GM19397 (cell line): ENCODE data around the gene CSPG4.
"Not testable (repeated sequence)": the region's sequence is repeated elsewhere in the genome, so short reads cannot be mapped to it uniquely, and the experiment has no call there.

Experiments used
- ATAC-seq: cut with Tn5 transposase; IDR thresholded peaks from one replicate; pipeline ENCODE4 v1.9.1; 2021; ENCODE audit warnings: mild to moderate bottlenecking, moderate library complexity; ENCODE audit not compliant: unreplicated experiment

Gene CSPG4

DNA sequence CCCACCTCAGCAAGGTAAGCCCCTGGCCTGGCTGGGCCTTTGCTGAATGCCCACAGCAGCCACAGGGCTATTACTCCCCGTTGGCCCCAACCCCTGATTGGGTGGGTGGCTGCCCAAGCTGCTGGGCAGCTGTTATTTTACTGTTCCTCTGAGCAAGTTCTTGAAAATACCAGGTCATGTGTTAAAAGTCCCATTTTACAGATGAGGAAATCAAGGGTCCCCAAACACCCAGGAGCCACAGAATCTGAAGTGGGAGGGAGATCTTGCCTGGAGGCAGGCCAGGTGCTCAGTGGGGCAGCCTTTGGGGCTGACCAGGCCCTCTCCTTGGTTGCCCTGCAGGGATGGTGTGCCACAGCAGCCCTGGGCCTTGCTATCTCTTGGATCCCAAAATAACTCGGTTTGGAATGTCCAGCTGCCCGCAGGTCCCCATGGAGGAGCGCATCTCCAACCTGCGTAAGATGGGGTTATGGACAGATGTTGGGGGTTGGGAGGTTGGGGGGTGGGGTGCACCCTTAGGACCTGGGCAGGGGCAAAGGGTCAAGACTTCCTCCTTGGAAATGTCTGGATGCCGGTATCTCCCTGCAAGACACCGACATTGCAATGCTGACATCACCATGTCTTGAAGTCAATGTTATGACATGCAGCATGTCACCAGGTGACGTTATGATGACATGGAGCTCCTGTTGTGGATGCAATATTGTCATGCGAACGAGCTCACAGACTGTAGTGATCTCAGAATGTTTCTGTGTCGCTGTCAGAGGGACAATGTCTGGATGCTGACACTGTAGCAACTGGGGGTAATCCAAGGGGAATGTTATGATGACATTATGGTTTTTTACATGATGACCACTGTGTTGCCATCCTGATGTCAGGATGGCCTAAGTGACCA, 13.3 kb upstream of the CSPG4 start:
- no peak for ATAC-seq

DNA sequence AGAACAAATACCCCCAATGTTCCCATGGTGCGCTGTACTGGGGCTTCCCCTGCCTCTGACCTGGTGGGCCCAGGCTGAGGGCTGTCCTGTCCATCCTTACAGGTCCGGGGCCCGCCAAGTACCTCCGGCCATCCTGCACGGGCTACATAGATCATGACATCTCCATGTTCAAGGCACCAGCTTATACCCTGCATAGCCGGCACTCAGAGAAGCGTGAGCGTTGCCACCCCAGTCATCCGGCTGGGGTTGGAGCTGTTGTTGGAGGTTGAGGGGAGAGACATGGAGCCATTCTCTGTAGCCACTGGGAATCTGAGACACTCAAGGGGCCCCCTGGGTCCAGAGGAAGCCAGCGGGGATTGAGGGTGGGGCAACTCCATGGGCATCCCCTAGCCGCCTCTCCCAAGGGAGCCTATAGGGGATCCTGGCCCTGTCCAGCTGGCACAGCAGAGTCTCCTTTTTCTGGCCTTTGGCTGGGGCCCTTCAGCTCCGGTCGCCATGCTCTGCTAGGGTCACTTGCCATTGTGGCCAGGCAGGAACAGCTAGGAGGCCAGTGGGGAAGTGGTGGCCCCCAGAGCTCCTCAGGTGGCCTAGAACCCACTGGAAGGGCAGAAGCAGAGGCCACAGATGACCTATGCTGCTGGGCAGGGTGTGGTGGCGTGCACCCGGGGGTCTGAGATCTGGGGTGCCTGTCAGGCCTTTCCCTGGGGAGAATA, 12.5 kb upstream of the CSPG4 start:
- no peak for ATAC-seq

DNA sequence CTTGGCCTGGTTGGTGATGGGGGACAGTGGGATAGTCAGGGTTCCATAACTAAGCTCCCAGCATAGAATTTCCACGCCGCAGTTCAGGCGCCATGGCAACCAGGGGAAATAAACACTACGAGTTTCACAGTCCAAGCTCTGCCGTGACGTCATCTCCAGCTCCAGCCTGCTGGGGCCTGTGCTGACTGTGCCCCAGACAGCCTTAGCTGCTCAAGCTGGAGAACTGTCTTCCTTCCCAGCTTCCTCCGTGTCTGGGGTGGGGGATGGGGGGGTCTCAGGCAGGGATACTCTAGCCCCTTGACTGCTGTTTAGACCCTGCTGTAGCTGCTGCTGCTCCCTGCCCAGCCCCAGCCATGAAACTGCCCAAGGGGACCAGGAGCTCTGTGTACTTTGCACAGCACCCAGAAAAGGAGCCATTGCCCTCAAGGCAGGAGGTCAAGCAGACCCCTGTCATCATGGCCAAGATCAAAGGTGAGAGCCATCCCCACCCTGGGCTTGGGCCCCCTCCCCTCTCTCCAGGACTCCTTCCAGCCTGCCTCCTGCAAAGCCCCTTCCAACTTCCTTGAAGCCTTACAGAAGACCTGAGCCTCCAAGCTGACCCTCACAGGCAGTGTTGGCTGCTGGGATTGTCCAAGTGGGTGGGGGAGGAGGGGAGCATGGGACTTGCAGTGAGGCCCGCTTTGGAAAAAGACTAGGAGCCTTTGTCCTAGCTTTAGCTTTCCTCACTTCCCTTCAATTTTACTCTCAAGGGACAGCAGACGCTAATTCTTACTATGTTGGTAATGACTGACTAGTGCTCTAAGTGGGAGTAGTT, 11.4 kb upstream of the CSPG4 start:
- no peak for ATAC-seq

DNA sequence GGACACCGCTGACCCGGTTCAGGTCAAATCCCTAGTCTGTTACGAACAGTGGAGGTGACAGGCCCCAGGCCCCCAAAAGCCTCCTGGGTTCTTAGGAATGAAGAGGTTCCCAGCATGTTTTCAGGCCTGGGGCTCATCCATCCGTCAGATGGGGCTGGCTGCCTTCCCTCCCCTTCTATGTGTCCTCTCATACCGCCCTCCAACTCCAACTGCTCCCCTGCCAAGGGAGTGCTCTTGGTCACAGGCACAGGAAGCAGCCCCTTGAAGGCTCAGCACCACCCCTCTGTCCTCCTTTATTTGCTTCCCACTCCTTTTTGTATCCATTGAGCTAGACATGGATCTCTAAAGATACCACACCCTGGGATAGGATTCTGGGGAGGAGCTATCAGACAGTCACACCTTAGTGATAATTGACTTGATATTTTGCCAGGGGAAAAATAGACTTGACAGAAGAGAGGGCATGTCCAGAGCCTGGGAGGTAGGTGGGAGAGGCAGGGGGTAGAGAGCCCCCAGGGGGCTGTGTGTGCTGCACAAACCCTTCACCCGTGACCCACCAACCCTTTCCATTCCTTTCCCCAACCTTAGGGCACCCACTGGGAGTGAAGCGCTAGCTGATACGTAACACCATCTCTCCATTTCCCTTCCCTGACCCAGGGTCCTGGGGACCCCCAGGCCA, 10.7 kb upstream of the CSPG4 start:
- no peak for ATAC-seq

DNA sequence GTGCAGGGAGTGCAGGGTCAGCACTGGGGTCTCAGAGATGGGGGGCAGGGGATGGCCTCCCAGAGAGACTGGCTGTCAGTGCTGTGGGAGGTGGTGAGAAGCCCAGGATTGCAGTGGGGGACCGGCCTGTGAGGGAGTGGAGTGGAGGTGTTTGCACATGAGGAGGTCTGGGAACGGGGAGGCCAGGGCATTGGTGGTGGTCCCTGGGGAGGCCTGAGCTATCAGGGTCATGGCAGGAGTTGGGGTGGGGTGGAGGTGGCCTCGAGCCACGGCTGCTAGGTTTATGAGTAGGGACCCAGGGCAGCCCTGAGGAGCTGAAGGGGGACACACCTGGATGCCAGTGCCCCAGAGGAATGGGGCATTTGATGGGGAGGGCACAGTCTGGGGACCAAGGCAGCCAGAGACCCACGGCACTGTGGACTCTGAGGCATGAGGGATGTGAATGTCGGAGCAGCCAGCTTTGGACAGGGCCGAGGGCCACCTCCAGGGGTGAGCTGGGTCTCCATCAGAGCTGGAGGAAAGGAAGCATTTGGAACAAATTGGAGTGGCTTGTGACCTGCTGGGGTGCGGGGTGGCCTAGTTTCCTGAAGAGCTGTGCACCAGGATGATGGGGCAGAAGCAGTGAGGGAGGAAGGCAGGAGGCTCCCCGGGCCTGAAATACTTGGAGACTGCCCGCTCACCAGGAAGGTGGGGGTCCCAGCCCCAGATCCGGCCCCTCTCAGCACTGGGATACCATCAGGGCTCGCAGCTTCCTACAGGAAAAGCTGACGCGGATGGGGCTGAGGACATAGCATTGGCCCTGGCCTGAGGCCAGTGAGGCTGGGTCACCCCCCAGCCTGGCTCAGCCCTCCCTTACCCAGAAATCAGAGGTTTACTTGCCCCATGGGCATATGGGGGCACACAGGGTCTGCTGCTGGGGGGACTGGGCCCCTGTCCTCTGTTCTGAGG, 9.5 kb upstream of the CSPG4 start:
- ATAC-seq: no peak

DNA sequence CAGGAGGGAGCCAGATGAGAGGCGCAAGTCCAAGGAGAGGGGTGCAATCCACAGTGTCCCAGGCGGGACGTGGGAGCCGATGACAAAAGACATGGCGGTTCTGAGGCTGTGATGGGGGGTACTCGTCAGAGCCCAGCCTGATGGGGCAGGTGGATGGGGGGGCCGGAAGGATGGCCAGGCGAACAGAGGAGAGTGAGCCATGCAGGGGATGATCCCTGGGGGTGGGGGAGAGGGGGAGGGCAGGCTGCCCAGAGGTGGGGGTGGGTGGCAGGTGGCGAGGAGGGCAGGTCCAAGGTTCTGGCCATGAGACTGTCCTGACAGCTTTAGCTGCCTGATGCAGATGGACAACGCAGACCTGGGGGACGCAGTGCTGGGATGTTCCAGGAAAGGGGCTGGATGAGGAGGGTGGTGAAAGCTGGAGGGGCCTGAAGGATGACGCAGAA, 8.9 kb upstream of the CSPG4 start:
- no peak for ATAC-seq

DNA sequence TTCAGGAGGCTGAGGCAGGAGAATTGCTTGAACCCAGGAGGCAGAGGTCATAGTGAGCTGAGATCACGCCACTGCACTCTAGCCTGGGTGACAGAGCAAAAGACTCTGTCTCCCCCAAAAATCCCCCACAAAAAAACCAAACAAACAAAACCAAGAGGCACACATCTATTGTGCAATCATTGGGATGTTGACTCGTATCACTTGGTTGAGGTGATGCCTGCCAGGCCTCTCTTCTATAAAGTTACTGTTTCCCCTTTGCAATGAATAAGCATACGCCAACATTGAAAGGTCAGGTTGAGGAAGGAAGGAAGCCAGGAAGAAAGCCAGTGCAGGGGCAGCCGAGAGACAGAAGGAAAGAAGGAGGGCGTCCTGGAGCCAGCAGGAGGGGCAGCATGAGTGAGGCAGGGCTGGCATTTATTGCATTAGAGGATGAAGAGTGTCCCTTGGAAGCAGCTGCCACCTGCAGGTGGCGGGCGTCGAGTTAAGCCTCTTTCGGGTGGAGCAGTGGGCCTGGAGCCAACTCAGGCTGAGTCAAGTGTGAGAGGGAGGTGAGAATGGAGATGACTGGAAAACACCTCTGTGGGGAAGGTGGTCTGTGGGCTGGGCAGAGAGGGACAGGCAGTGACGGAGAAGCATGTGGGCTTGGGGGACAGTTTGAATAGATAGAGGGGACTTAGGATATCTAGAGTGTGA, 8.3 kb upstream of the CSPG4 start:
- no peak for ATAC-seq

DNA sequence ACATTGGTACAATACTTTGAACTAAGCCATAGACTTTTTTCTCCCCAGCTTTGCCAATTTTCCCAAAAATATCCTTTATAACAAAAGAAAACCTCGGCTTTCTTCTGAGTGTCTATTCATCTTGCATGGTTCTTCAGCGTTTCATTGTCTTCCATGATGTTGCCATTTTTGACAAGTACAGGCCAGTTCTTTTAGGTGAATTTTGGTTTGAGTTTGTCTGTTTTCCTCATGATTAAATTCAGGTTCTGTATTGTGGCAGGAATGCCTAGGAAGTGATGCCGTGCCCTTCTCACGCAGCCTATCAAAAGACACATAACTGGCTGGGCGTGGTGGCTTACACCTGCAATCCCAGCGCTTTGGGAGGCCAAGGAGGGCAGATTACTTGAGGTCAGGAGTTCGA, 7.6 kb upstream of the CSPG4 start:
- no peak for ATAC-seq

DNA sequence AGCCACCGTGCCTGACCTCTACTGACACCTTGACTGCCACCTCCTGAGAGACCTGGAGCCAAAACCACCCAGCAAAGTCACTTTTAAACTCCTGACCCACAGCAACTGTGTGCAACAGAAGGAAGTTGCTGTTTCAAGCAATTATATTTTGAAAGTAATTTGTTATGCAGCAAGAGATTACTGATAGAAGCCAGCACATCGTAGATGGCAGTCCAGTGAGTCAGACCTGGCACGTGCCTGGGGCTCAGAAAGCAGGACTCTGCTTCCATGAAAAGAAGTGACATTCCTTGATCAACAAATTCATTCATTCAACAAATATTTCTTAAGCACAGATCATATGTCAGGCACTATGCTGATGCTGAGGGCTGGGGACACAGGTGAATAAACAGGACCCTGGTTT, 5.7 kb upstream of the CSPG4 start:
- ATAC-seq: no peak

DNA sequence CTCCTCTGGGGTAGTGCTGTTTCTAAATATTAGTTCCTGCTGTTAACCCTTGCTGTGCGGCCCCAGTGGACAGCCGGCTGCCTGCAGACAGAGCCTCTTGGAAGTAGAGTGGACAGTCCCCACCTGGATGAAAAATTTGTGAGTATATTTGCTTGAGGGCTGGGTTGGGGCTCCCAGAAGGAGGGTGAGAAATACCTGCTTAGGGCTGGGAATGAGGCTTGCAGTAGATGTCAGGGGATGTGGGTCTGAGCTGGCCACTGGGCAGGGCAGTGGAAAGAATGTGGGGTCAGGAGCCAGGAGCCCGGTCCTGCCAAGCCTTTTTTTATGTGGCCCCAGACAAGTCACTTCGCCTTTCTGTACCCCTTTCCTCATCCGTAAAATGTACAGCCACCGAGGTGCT, 4.4 kb upstream of the CSPG4 start:
- ATAC-seq: not testable (repeated sequence)

DNA sequence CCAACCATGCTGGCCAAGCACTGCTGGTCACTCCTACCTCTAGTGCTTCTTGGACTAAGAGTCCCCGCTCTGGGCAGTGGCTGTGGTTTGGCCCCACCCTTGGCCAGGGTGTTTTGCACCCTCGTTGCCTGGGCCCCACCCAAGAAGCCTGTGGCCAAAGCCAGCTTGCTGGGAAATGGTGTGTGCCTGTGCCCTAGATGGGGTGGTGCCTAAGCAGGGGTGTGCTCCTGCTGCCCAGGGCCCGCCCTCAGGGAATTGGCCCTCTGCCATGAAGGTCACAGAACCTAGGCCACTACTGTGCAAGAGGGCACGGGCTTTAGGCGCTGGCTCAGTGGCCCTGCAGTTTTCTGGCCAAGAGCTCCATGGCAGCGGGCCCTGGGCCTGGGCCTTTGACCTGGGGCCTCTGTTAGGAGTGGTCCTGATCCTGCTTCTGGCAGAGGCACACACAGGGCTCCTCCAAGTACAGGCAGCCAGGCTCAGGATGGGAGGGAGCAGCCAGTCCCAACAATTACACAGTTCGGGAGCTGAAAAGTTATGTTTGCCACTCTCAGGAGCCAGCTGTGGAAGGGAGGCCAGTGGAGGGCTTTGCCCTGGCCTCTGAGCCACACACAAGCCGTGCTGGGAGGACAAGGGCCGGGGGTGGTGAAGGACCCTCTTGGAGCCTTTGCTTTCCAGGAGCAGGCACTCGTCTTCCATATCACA, 3.8 kb upstream of the CSPG4 start:
- not testable (repeated sequence) for ATAC-seq

DNA sequence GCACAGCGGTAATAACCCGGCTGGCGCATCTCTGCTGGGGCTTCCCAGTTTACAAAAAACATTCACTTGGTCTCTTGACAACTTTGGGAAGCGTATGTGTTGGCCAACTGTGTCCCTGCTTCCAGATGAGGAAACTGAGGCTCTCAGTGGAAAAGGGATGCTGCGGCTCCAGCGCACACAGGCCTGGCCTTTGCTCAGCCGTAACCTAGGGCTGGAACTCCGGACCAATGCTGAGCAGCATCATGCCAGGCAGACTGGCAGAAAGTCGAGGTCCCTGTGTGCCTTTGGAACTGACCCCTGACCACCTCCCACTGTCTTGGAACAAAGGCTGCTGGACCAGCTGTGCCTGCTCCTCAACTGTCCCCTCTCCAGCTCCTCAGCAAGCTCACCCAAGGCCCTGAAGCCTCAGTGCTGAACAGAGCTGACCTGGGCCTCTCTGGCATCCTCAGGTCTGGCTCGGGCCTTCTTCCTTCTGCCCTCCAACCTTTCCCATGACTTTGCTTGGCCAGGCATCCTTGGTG, 2.7 kb upstream of the CSPG4 start:
- ATAC-seq: not testable (repeated sequence)

DNA sequence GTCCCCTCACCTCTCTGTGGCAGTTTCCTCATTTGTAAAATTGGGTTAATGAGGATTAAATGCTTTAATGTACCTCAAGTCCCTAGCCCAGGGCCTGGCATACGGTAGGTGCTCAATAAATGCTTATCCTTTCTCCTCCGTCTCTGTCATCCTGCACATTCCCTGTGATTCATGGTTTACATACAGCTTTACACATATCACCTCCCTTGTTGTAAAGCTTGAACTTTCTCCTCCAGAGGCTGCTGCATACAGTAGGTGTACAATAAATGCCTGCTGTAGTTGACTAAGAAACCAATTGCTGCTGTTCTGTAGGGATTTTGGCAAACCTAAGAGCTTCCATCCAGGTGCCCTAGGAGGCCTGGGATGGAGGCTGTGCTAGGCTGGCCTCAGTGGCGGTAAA, 1.5 kb upstream of the CSPG4 start:
- ATAC-seq: no peak

DNA sequence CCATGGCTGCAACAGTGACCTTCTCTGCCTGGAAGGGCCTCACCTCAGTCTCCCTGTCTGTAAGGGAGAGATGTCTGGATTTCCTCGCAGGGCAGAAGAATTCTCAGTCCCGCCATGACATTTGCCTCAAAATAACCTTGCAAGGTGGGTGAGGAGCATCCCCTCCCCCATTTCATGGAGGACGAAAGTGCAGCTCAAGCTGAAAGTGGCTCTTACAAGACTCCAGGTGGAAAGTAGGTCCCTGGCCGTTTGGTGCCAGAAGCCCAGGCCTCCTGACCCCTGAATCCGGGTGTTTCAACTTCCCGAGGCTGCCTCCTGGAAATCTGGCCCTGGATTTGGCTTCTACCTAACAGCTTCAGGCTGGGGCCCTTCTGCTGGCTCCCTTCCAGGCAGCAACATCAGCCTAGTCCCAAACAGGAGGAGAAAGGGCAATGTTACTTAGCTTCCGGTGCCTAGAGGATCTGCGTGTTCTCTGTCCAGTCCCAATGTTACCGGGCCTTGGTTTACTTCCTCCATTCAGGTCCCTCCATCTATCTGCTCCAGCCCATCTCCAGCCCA, 769 bp upstream of the CSPG4 start:
- no peak for ATAC-seq

DNA sequence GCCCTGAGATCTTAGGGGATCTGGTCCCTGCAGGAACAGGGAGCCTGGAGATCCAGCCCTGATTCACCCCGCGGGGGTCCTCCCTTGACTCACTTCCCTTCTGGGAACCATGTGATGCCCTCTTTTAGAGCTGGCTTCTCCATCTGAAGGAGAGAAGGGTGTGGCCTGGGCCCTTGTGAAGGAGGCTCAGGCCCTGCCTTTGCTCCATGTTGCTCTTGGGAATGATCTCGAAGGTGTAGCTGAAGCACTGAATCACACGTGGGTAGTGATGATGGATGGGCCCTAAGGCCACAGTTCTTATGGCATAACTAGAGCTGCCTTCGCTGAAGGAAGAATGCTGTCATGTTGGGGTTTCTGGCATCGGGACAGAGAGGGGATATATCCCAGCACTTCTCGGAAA, 1.2 kb downstream of the CSPG4 start:
- ATAC-seq: not testable (repeated sequence)

DNA sequence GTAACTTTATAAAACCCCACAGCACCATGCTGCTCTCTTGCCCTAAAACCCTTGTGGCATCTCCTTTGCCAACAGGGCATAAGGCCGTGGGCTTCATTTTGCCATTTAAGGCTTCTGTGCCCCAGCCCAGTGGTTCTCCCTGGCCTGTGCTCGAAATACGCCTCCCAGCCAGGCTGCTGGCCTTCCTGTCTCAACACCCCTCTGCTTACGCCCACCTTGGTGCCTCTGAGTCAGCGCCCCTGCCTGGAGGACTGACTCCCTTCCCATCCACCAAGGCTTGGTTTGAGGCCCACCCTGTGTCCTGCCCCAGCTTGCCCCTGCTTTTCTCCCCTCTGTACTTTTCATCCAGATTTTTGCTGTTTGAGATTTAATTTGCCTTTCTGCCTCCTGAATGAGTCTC, 1.8 kb downstream of the CSPG4 start:
- ATAC-seq: not testable (repeated sequence)

DNA sequence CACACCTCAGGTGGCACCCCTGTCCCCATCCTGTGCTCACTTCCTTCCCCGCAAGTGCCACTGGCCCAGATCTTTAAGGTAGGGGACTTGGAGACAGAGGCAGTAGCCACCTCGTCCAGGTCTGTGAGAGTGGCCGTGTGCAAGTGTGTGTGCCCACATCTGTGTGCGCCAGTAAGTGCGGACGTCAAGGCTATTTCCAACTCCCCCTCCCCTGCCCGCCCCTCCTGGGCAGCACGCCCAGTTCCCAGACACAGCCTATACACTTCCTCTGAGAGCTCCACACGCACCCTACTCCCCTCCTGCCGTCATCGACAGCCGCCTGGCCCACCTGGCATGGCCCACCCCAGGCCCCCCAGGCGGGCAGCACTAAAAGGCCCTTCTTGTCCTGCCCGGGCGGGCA, 3.2 kb downstream of the CSPG4 start:
- not testable (repeated sequence) for ATAC-seq

DNA sequence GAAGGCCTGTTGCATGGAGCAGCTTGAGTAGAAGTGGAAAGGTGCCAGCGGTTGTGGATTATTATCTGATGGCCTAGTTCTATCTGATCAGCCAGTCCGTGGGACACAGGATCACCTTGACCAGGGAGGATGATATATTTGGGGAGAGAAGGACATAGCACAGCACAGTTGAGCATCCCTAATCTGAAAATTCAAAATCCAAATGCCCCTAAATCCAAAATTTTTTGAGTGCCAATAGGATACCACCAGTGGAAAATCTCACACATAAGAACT, 6.0 kb downstream of the CSPG4 start:
- ATAC-seq: no peak
